Endothelial cell of umbilical vein (primary cell): Measurements from ENCODE around the gene HOXC9. TPM values are rescaled to one million over a fixed set of nuclear protein-coding genes. Genes with fewer than 3 reads are reported as not detected.

Experiments
- BruUV-seq: library from RNA; stranded (reverse); fragments of 400-500 nt; replicated peaks from 2 replicates; lab custom pipeline; 2021; lab: Mats Ljungman, UMichigan
- CTCF ChIA-PET: fragments of 300-600, 350-600 bp; sonication (Branson Sonifier 250); formaldehyde crosslinking; loops from one replicate; lab custom pipeline; 2021; ENCODE audit warnings: antibody characterized with exemption, inconsistent platforms; lab: Charles Lee
- POLR2A ChIA-PET: fragments of 300-600, 350-600 bp; sonication (Branson Sonifier 250); formaldehyde crosslinking; loops from one replicate; lab custom pipeline; 2021; ENCODE audit warnings: antibody characterized with exemption, inconsistent platforms; lab: Charles Lee
- DNase-seq: peaks from one replicate; pipeline ENCODE4 v3.0.0-alpha.2; 2011; ENCODE audit warnings: low read depth, low spot score
- FAIRE-seq: peaks from 2 replicates; lab custom pipeline; 2011; peaks lifted over from hg19 to GRCh38; lab: Jason Lieb, UNC
- H2AFZ ChIP-seq: 2 replicates; pipeline ENCODE4 v1.6.0; 2012; ENCODE audit warnings: low read depth, low read length, control low read depth, inconsistent platforms
- H3K27ac ChIP-seq: 2 replicates; pipeline ENCODE4 v1.5.1; 2011; ENCODE audit warnings: low read depth, mild to moderate bottlenecking, control low read depth, low read length, moderate library complexity; ENCODE audit not compliant: insufficient read depth
- H3K27me3 ChIP-seq, 2 experiments: 2 replicates each; pipeline versions ENCODE4 v1.6.0 to v1.6.1; 2011; ENCODE audit warnings: low read length in 2 of 2, mixed read lengths in 1 of 2; ENCODE audit not compliant: control insufficient read depth in 2 of 2, insufficient read depth in 2 of 2
- H3K36me3 ChIP-seq, 2 experiments: 2 replicates in 1 of 2; 3 replicates in 1 of 2; pipeline ENCODE4 v1.5.1; 2011; ENCODE audit warnings: low read length in 2 of 2, mild to moderate bottlenecking in 1 of 2, moderate library complexity in 1 of 2; ENCODE audit not compliant: control insufficient read depth in 2 of 2, insufficient read depth in 2 of 2; ENCODE audit errors: extremely low read depth in 1 of 2
- H3K4me1 ChIP-seq: 3 replicates; pipeline ENCODE4 v1.5.1; 2011; ENCODE audit warnings: mild to moderate bottlenecking, low read length; ENCODE audit not compliant: control insufficient read depth, insufficient read depth; ENCODE audit errors: extremely low read depth
- H3K4me2 ChIP-seq: 2 replicates; pipeline ENCODE4 v1.6.1; 2011; ENCODE audit warnings: low read length, control low read depth, mixed read lengths; ENCODE audit not compliant: insufficient read depth
- H3K4me3 ChIP-seq, 3 experiments: fragments of 200-600 bp in 1 of 3; sonication (generic), shearing (Covaris generic) in 1 of 3; replicated peaks in 1 of 3; 2 replicates each; pipeline ENCODE4 v1.5.1; 2011 to 2016; ENCODE audit warnings: control low read depth in 3 of 3, low read length in 3 of 3, mild to moderate bottlenecking in 2 of 3, inconsistent platforms in 1 of 3, low read depth in 1 of 3, moderate library complexity in 1 of 3; ENCODE audit not compliant: insufficient read depth in 1 of 3
- H3K79me2 ChIP-seq: 2 replicates; pipeline ENCODE4 v1.6.0; 2012; ENCODE audit warnings: low read length, inconsistent platforms; ENCODE audit not compliant: control insufficient read depth, insufficient read depth
- H3K9ac ChIP-seq: replicated peaks from 2 replicates; pipeline ENCODE3; 2011; ENCODE audit warnings: low read length, control low read depth; ENCODE audit not compliant: insufficient read depth; ENCODE audit errors: extremely low read depth
- H3K9me1 ChIP-seq: replicated peaks from 3 replicates; pipeline ENCODE4 v1.6.0; 2011; ENCODE audit warnings: mild to moderate bottlenecking, low read length; ENCODE audit not compliant: control insufficient read depth, insufficient read depth; ENCODE audit errors: extremely low read depth
- H3K9me3 ChIP-seq: replicated peaks from 2 replicates; pipeline ENCODE4 v1.5.1; 2012; ENCODE audit warnings: low read length, inconsistent platforms; ENCODE audit not compliant: control insufficient read depth, insufficient read depth
- H4K20me1 ChIP-seq: replicated peaks from 2 replicates; pipeline ENCODE3; 2011; ENCODE audit warnings: mild to moderate bottlenecking, low read length; ENCODE audit not compliant: control insufficient read depth, insufficient read depth; ENCODE audit errors: extremely low read depth
- EZH2 ChIP-seq: IDR thresholded peaks from 2 replicates; pipeline ENCODE4 v1.6.1; 2012; ENCODE audit warnings: borderline replicate concordance, low read depth, mild to moderate bottlenecking, moderate library complexity, low read length, inconsistent platforms; ENCODE audit not compliant: severe bottlenecking
- JUN ChIP-seq: IDR thresholded peaks from 2 replicates; pipeline ENCODE4 v1.6.1; 2011; ENCODE audit warnings: borderline replicate concordance, low read depth; ENCODE audit not compliant: insufficient read length, insufficient read depth
- MYC ChIP-seq: IDR thresholded peaks from one replicate; pipeline ENCODE4 v1.6.1; 2011; ENCODE audit warnings: mild to moderate bottlenecking, low read depth, low read length
- POLR2AphosphoS5 ChIP-seq: IDR thresholded peaks from 2 replicates; pipeline ENCODE4 v1.6.1; 2012; ENCODE audit warnings: low read depth, mild to moderate bottlenecking, control low read depth, low read length, moderate library complexity; ENCODE audit not compliant: insufficient read depth
- dilution Hi-C: fragments of 300-500 bp; cut with MboI; formaldehyde crosslinking; loops from one replicate; pipeline ENCODE4 v1.15.0; 2019; ENCODE audit warnings: low sequenced_read_pairs; ENCODE audit not compliant: extremely low pct_ligation_motif_present
- intact Hi-C: fragments of 100-400 bp; cut with micrococcal nuclease; formaldehyde crosslinking; loops from one replicate; pipeline ENCODE4 v1.10.0; 2022
- polyA plus RNA-seq, 4 experiments: library from polyadenylated mRNA; depleted of rRNA in 3 of 4; stranded (reverse) in 3 of 4; unstranded in 1 of 4; fragments of >200 nt; gene quantifications; 2 replicates each; pipeline versions ENCODE4 v1.2.1 to v1.2.3, GENCODE V29; 2011 to 2012; ENCODE audit warnings: missing spikeins in 1 of 4
- total RNA-seq: library from RNA; stranded (reverse); gene quantifications from 2 replicates; pipeline ENCODE4 v1.2.3, GENCODE V29; 2021
- TF ChIP-seq, protein P1 (sequence below), 2 donors: IDR thresholded peaks; 1 replicate in 1 of 2; 2 replicates in 1 of 2; pipeline ENCODE4 v1.5.1; 2011; ENCODE audit warnings: low read length in 2 of 2, mild to moderate bottlenecking in 2 of 2, moderate library complexity in 2 of 2, control low read depth in 1 of 2, inconsistent platforms in 1 of 2, low read depth in 1 of 2; ENCODE audit not compliant: insufficient read depth in 1 of 2; ENCODE audit errors: extremely low read depth in 1 of 2

Gene HOXC9
- total and polyA plus RNA-seq, 2 donors (not counting 3 experiments of a cell fraction or from before 2014, with no cell fraction given), result 0.40 to 0.58 TPM

DNA sequence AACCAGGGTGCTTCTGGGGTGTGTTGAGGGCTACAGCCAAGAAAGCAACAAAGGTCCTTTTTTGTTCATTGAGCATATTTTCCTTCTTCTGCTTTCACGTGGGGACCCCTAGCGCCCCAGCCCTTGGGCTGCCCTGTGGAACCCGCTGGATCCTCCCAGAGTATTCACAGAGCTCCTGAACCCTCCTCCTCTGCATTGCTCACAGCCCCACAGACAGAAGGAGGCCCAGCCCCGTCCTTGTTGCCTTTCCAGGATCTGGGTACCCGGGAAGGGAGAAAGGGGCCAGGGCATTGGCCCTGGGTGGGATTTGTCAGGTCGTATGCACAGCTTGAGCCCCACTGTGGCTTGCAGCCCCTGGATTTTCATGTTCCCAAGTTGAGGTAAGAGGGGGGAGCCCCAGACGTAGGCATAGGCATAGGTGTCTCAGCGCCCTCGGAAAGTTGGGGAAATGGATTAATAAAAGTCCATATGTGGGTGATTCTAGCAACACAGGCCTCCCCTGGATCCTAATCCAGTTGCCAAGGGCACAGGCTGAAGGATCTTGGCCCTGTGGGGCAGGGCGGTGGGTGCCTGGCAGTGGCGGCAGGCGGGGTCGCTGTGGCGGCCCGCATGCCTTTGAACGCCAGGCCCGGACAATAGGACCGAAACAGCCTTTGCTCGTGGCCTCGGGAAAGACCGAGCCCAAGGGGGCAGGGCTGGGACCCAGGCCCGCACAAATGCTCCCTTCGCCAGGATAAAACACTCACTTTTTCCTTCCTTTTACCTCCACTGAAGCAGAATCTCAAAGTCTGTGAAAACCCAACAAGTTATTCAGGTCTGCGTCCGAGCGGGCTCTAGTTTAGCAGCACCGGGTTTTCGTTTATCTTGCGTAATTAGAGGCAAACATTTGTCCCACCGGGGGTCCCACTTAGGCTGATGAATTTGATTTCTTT is 18.1 kb upstream of the HOXC9 start:
- Histone ChIP-seq H3K36me3 (no peaks in the 10 kb centered on the region), H3K4me2 (no peak overlapping the region), H4K20me1 (no peaks in the 10 kb centered on the region), H3K9ac (no peak overlapping the region), H3K27ac (no peak overlapping the region), H3K79me2 (no peaks in the 10 kb centered on the region), H3K4me1 (no peaks in the 10 kb centered on the region), H2AFZ (no peak overlapping the region), H3K4me3 (no peak overlapping the region), H3K9me3 (no peaks in the 10 kb centered on the region), H3K27me3 (peaks cover 86 to 91% of the 10 kb centered on the region in 2 experiments), H3K9me1 (no peaks in the 10 kb centered on the region)
- dilution Hi-C loops (no loop called here), intact Hi-C loops (no loop called here)
- BruUV-seq, result no TSS peak
- ChIA-PET POLR2A (no interaction called here), CTCF (interaction anchor here (1.5 kb wide), 1 partner anchor 9 kb away, joined by 3 read pairs; no protein-coding TSS in a partner anchor)
- DNase-seq (no peak), FAIRE-seq (no peak)
- no peak for TF ChIP-seq POLR2AphosphoS5
- TF ChIP-seq, protein P1, sequence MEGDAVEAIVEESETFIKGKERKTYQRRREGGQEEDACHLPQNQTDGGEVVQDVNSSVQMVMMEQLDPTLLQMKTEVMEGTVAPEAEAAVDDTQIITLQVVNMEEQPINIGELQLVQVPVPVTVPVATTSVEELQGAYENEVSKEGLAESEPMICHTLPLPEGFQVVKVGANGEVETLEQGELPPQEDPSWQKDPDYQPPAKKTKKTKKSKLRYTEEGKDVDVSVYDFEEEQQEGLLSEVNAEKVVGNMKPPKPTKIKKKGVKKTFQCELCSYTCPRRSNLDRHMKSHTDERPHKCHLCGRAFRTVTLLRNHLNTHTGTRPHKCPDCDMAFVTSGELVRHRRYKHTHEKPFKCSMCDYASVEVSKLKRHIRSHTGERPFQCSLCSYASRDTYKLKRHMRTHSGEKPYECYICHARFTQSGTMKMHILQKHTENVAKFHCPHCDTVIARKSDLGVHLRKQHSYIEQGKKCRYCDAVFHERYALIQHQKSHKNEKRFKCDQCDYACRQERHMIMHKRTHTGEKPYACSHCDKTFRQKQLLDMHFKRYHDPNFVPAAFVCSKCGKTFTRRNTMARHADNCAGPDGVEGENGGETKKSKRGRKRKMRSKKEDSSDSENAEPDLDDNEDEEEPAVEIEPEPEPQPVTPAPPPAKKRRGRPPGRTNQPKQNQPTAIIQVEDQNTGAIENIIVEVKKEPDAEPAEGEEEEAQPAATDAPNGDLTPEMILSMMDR (IDR thresholded peaks at IDR 0.05; ENCODE audit: extremely low read depth in 1 of 2, insufficient read depth in 1 of 2, low read depth in 1 of 2, low read length in 2 of 2), result no peak
- TF ChIP-seq JUN, result no peak
- peak; percentile 75 for TF ChIP-seq EZH2
- no peak for TF ChIP-seq MYC
